VCaP (cell line): ENCODE measurements around the gene VRK2.
"Not testable (repeated sequence)": the region's sequence is repeated elsewhere in the genome, so short reads cannot be mapped to it uniquely, and the experiment has no call there.

Source experiments
- H3K27ac ChIP-seq: fragments of 450-650 bp; 2 replicates; pipeline ENCODE4 v1.5.1; 2017
- CTCF ChIP-seq: fragments of 450-650 bp; conservative IDR thresholded peaks from 2 replicates; pipeline ENCODE4 v1.5.1; 2017; ENCODE audit warnings: mild to moderate bottlenecking, moderate library complexity

VRK2 gene

DNA sequence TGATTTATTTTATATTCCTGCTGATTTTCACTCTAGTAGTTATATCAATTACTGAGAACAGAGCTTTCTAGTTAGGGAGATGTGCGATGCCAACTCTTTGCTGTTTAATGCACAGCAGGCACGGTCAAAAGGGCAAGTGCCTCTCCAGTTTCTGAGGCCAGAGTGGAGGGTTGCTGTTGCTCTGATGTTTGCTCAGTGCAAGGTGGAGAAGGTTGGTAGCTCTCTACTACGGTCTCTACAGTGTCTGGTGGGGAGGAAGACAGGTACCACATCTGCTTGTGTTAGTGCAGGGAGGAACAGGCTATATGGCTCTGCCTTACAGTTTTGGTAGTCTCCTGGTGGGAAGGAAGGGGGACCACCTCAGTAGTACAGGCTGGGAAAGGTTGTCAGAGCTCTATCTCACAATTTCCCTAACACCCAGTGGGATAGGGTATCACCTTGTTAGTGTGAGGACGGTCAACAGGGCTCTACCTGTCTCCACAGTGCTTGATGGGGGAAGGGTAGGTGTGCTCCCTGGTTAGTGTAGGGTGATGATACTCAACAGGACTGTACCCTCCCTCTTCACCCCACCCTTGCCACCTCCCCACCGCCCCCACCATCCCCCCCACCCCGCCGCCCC is 108.7 kb downstream of the VRK2 start:
- no peak overlapping the region for H3K27ac ChIP-seq
- TF ChIP-seq CTCF: no peak

GRCh38 chr2:58156780-58157179 is 110.2 kb downstream of the VRK2 start:
- no peak overlapping the region for H3K27ac ChIP-seq
- no peak for TF ChIP-seq CTCF

DNA sequence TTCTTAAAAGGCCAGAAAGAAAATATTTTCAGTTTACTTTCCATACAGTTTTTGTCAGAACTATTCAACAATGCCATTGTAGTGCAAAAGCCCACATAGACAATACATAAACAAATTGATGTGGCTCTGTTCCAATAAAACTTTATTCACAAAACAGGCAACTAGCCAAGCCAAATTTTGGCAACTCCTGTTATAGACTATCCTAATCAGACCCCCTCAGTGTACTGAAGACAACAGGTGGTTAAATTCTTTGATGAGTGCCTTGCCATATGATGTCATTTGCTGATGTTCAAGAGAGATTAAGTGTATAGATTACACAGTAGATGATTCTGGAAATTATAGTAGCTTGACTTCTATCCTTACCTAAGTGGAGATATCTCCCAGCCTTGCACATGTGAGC is 111.1 kb downstream of the VRK2 start:
- TF ChIP-seq CTCF: no peak
- no peak overlapping the region for H3K27ac ChIP-seq

- no peak for TF ChIP-seq CTCF
- no peak overlapping the region for H3K27ac ChIP-seq
Measured at GRCh38 chr2:58158481-58158880, 111.9 kb downstream of the VRK2 start.

- no peak for TF ChIP-seq CTCF
- no peak overlapping the region for H3K27ac ChIP-seq
Measured at GRCh38 chr2:58163913-58164312, 117.3 kb downstream of the VRK2 start.

- not testable (repeated sequence) for H3K27ac ChIP-seq
Measured at GRCh38 chr2:58168130-58168529, 121.5 kb downstream of the VRK2 start.

DNA sequence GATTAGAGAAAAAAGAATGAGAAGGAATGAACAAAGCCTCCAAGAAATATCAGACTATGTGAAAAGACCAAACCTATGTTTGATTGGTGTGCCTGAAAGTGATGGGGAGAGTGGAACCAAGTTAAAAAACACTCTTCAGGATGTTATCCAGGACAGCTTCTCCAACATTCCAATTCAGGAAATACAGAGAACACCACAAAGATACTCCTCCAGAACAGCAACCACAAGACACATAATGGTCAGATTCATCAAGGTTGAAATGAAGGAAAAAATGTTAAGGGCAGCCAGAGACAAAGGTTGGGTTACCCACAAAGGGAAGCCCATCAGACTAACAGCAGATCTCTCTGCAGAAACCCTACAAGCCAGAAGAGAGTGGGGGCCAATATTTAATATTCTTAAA is 123.2 kb downstream of the VRK2 start:
- not testable (repeated sequence) for H3K27ac ChIP-seq

DNA sequence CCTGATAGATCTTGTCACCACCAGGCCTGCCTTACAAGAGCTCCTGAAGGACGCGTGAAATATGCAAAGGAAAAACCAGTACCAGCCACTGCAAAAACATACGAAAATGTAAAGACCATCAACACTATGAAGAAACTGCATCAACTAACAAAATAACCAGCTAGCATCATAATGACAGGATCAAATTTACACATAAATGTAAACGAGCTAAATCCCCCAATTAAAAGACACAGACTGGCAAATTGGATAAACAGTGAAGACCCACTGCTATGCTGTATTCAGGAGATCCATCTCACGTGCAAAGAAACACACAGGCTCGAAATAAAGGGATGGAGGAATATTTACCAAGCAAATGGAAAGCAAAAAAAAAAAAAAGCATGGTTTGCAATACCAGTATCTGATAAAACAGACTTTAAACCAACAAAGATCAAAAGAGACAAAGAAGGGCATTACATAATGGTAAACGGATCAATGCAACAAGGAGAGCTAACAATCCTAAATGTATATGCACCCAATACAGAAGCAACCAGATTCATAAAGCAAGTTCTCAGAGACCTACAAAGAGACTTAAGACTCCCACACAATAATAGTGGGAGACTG is 123.8 kb downstream of the VRK2 start:
- H3K27ac ChIP-seq: not testable (repeated sequence)

DNA sequence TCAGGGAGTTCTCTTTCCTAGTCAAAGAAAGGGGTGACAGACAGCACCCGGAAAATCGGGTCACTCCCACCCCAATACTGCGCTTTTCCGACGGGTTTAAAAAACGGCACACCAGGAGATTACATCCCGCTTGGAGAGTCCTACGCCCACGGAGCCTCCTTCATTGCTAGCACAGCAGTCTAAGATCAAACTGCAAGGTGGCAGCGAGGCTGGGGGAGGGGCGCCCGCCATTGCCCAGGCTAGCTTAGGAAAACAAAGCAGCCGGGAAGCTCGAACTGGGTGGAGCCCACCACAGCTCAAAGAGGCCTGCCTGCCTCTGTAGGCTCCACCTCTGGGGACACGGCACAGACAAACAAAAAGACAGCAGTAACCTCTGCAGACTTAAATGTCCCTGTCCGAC is 125.2 kb downstream of the VRK2 start:
- H3K27ac ChIP-seq: not testable (repeated sequence)

GRCh38 chr2:58177187-58177586 is 130.6 kb downstream of the VRK2 start:
- not testable (repeated sequence) for H3K27ac ChIP-seq

DNA sequence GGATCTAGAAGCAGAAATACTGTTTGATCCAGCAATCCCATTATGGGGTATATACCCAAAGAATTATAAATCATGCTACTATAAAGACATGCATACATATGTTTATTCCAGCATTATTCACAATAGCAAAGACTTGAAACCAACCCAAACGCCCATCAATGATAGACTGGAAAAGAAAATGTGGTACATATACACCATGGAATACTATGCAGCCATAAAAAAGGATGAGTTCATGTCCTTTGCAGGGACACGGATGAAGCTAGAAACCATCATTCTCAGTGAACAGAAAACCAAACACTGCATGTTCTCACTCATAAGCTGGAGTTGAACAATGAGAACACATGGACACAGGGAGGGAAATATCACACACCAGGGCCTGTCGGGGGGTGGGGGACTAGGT is 133.6 kb downstream of the VRK2 start:
- H3K27ac ChIP-seq: not testable (repeated sequence)
